ENCODE measurements around the gene DCTN1. TPM values are rescaled to one million over a fixed set of nuclear protein-coding genes. Genes with fewer than 3 reads are reported as not detected.
"Not testable (repeated sequence)": the region's sequence is repeated elsewhere in the genome, so short reads cannot be mapped to it uniquely, and the experiment has no call there.

DCTN1 gene
- total RNA-seq, 2 donors from 2014 or later, result 93.9 to 294 TPM

DNA sequence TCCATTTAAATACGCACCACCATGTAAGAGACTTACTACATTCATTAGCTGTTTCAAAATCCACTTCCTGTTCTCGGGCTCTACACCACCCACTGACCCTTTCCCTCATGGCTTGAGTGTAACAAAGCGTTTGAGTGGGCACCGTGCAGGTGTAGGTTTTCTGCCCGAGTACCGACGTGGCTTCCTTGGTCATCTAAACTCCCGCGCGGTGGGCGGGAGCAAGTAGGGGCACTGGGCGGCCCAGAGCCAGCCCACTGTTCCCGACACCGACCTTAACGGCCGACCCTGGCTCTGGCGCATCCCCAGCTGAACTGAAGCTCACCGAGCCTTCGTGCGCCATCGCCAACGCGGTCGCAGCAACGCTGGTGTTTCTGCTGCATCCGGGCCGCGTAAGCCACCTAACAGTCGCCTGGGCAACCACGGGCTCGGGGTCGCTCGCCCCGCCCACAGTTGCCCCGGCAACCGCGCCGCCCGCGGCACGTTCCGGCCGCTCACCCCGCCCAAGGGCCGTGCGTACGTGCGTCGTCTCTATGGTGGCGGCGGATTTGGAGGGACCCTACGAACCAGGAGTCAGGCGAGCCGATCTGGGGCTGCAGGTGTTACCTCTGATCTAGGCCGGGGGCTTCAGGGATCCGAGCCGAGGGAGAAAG lies 41.2 kb upstream of the DCTN1 start, which contains the start of the genes C2orf81 and WDR54:
Gene C2orf81 (minus strand): TSS at position 399 of the 650 bp plus-strand sequence. CDS start 59 bp downstream, at position 340.
Gene WDR54 (plus strand): TSS at position 510 of the 650 bp plus-strand sequence. CDS start 424 bp downstream, outside the sequence.
- Histone ChIP-seq H3K9me3 (no peaks in the 10 kb centered on the region), H3K4me3 (peak within 1 kb of the TSS; percentile 51 to 62), H3K36me3 (no peaks in the 10 kb centered on the region), H3K27me3 (replicated peaks; ENCODE audit: insufficient read depth) (no peaks in the 10 kb centered on the region), H3K27ac (peak within 1 kb of the TSS; percentile 52 to 75), H3K4me1 (replicated peaks) (no peaks in the 10 kb centered on the region)
- DNase-seq (ENCODE audit: low spot score), result peak; percentile 60
- under 1% methylated on average over 47 of the region's 57 CpGs for WGBS
- TF ChIP-seq CTCF (IDR thresholded peaks at IDR 0.05) (peak in 1 of 4 experiments; percentile 13), POLR2AphosphoS5 (IDR thresholded peaks at IDR 0.05) (peak; percentile 27), POLR2A (IDR thresholded peaks at IDR 0.05) (peak; percentile 48)
- intact Hi-C loops (cut with DNase I), result loop anchor here (2.0 kb wide), 1 partner anchor 29 kb away; no protein-coding TSS in a partner anchor

DNA sequence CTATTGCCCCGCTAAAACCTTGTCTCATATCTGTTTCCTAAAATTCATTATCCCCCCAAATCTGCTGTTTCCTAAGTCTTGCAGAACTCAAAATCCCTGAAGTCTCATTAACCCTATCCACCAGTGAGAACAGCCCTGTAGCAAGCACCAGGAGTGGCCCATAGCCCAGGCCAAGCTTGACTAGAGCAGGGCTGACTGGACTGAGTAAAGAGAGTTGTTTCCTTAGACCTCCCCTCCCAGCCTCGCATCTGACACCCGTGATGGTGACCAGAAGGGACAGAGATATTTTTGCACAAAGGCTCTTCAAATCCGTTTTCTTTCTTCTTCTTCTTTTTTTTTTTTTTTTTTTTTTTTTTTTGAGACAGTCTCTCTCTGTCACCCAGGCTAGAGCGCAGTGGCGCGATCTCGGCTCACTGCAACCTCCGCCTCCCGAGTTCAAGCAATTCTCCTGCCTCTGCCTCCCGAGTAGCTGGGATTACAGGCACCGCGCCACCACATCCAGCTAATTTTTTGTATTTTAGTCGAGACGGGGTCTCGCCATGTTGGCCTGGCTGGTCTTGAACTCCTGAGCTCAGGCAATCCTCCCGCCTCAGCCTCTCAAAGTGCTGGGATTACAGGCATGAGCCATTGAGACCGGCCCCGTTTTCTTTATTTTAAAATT lies 40.5 kb upstream of the DCTN1 start:
- DNase-seq (ENCODE audit: low spot score); H3K4me1 ChIP-seq (replicated peaks); H3K27ac ChIP-seq; H3K36me3 ChIP-seq; H3K27me3 ChIP-seq (replicated peaks; ENCODE audit: insufficient read depth); H3K9me3 ChIP-seq: not testable (repeated sequence)
- peak overlapping the region in 1 of 2 donors; percentile 62 for H3K4me3 ChIP-seq
- intact Hi-C loops (cut with DNase I), result loop anchor here (2.0 kb wide), 1 partner anchor 28 kb away; no protein-coding TSS in a partner anchor
- 79% methylated on average over 19 of the region's 19 CpGs for WGBS

GRCh38 chr2:74420006-74420405 lies 39.9 kb upstream of the DCTN1 start:
- WGBS, result 90% methylated on average over 2 of the region's 2 CpGs
- peaks cover 5% of the 10 kb centered on the region for H3K4me1 ChIP-seq (replicated peaks)
- H3K27me3 ChIP-seq (replicated peaks; ENCODE audit: insufficient read depth), result no peaks in the 10 kb centered on the region
- no peak for DNase-seq (ENCODE audit: low spot score)
- TF ChIP-seq CTCF (IDR thresholded peaks at IDR 0.05) (no peak), POLR2A (IDR thresholded peaks at IDR 0.05) (no peak), POLR2AphosphoS5 (IDR thresholded peaks at IDR 0.05) (no peak)
- no peaks in the 10 kb centered on the region for H3K36me3 ChIP-seq
- H3K4me3 ChIP-seq, result no peak overlapping the region
- H3K27ac ChIP-seq, result no peak overlapping the region
- intact Hi-C loops (cut with DNase I), result loop anchor here (2.0 kb wide), 1 partner anchor 27 kb away; no protein-coding TSS in a partner anchor
- H3K9me3 ChIP-seq, result no peaks in the 10 kb centered on the region

DNA sequence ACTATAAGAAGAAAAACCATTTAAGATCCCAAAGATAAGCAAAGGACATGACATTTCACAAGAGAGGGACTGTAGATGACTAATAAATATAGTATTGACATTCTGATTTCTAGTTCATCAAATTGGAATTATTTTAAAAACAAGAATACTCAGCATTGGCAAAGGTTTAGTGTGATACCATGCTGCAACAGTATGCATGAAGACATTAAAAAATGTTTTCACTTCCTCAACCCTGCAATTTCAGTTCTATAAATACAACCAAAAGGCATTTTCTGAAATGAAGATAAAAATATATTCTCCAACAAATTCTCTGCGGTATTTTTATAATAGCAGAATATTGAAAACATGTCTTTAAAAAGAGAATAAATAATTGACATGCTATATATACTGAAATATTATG lies 39.2 kb upstream of the DCTN1 start:
- H3K27ac ChIP-seq, result no peak overlapping the region
- H3K4me3 ChIP-seq, result no peak overlapping the region
- WGBS, result 92% methylated on average over 1 of the region's 1 CpG
- no peaks in the 10 kb centered on the region for H3K9me3 ChIP-seq
- intact Hi-C loops (cut with DNase I), result no loop called here
- no peaks in the 10 kb centered on the region for H3K36me3 ChIP-seq
- no peaks in the 10 kb centered on the region for H3K27me3 ChIP-seq (replicated peaks; ENCODE audit: insufficient read depth)
- H3K4me1 ChIP-seq (replicated peaks), result peaks cover 5% of the 10 kb centered on the region
- DNase-seq (ENCODE audit: low spot score), result no peak
- TF ChIP-seq POLR2A (IDR thresholded peaks at IDR 0.05), result no peak
- TF ChIP-seq POLR2AphosphoS5 (IDR thresholded peaks at IDR 0.05), result no peak
- no peak for TF ChIP-seq CTCF (IDR thresholded peaks at IDR 0.05)

- H3K4me1 ChIP-seq (replicated peaks), result peaks cover 5% of the 10 kb centered on the region
- intact Hi-C loops (cut with DNase I), result no loop called here
- H3K27me3 ChIP-seq (replicated peaks; ENCODE audit: insufficient read depth), result no peaks in the 10 kb centered on the region
- no peaks in the 10 kb centered on the region for H3K9me3 ChIP-seq
- no peak overlapping the region for H3K27ac ChIP-seq
- WGBS, result 82% methylated on average over 27 of the region's 27 CpGs
- H3K4me3 ChIP-seq, result no peak overlapping the region
- TF ChIP-seq POLR2A (IDR thresholded peaks at IDR 0.05), result no peak
- TF ChIP-seq POLR2AphosphoS5 (IDR thresholded peaks at IDR 0.05), result no peak
- TF ChIP-seq CTCF (IDR thresholded peaks at IDR 0.05), result no peak
- no peaks in the 10 kb centered on the region for H3K36me3 ChIP-seq
- no peak for DNase-seq (ENCODE audit: low spot score)
Measured at GRCh38 chr2:74418312-74418711, 38.2 kb upstream of the DCTN1 start.
